ENCODE results near the gene COL27A1.

The COL27A1 gene

DNA sequence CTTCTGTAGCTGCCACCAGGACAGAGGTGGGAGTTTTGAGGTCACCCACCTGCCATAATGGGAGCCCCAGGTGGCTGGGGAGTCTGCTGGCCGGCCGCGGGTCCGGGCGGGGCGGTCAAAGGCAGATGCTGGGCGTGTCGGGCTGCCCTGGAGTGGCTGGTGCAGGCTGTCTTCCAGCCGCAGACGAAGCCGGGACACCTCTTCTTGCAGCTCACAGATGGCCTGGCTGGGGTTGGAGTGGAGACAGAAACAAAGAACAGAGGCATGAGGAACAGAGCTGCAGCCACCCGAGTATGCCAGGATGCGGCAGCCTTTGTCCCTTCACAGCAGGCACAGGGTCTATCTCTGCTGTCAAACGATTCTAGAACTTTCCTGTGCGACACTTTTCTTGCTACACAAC, 192.3 kb downstream of the COL27A1 start:
- no peak for DNase-seq

DNA sequence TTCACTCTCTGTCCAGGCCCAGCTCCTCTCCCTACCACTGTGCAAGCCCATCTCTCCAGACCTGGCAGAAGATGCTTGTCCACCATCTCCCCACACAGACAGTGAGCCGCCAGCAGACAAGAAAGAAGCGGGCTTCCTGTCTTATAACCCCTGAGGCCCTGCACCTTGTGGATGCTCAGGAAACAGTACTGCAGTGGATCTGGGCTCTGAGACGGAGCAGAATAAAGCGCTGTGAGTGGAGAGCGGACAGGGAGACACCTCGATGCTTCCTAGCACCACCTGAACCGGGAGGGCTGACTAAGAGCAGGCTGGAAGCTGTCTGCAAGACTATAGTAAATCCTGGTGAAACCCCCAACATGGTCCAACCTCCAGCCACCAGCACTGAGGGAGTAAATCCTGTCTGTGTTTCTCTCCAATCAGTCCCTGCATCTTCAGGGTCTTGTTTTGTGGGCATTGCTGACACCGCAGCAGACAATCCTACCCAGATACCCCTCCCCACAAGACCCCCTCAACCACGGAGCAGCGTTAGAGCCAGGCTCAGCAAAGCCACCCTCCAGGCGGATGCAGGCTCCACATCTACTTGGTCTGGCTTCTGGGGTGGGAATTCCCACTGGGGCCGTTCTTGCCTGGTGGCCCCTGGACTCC, 193.0 kb downstream of the COL27A1 start:
- no peak for DNase-seq

DNA sequence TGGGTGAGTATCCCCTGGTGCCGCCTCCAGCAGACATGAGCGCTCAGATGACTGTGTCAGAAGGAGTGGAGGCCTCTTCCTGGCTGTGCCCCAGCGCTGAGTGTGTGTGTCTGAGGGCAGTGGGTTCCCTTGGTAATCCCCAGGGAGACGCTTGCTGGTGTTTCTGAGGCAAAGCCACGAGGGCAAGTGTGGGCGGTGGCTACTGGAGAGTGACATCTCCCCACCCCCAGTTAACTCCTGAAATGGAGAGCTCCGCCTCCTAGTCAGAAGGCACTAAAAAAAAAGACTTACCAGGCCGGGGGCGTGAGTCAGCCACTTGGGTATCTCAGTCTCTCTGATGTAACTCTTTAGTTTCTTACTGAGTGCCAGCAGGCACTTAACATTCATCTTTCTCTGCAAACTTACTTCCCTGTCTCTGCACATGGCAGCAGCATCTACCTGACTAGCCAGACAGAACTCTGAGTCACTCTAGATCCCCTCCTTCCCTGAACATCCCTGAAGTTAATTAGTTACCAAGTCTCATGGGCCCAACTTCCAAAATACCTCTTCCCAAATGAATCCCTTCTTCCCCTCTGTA, 193.7 kb downstream of the COL27A1 start:
- no peak for DNase-seq

DNA sequence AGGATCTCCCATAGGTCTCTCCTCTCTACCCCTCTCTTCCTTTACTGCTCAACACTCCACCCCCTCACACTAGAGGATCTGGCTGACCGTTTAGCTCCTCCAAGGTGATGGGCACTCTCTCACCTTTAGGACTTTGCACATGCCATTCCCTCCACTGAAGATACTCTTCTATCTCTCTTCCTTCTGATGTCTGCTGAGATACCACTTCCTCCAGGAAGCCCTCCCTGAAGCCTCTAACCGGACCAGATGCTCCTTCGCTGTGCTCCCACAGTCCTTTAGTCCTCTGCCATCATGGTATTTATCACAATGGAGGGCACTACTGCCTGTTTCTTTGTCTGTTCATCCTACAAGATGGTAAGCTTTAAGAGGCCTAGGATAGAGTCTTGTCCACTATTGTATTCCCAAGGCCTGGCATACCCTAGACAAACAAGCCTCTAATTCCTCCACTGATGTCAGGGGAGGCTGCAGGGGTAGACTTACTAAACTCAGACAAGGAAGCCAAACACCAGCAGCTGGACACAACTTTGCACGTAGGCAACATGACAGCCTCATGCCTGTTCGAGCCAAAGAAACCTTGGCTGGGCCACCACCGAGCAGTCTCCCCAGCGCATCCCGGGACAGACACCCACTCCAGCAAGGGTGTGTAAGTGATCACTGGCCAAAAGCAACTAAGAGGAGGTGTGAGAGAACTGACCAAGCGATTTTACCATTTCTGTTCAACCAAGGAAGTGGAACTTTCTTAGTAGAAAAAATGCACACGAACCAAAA, 194.6 kb downstream of the COL27A1 start:
- DNase-seq: no peak

DNA sequence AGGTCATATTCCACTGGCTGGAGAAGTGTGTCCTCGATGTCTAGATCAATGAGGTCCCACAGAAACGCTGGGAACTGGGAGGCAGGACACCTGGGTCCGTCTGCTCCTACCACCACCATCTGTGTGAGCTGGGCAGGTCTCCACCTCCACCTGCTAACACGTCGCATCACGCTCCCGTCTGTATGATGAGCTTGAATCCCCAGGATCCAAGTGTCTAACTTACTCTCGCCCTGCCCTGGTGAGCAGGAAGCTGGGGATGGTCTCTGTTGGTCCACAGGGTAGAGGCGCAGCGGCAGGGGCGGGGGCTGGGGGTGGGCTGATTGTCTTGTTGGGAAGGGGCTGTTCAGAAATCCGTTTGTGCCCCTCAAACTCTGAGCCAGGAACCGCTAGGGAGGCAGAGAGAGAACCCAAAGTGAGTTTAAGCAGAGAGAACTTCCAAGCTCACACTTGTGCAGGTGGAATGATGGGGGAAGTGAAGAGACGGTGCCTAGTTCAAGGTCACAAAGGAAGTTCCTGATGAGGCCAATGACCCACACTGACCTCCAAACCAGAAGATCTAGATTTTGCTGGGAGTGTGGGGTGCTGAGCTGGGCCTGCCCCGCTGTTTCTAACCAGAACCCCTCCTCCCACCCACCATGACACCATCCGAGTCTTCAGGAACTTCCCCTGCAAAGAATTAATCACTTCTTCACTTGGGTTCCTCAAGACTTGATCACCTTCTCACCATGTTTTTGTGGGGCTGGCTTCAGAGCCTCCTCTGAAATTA, 195.5 kb downstream of the COL27A1 start:
- DNase-seq: no peak

DNA sequence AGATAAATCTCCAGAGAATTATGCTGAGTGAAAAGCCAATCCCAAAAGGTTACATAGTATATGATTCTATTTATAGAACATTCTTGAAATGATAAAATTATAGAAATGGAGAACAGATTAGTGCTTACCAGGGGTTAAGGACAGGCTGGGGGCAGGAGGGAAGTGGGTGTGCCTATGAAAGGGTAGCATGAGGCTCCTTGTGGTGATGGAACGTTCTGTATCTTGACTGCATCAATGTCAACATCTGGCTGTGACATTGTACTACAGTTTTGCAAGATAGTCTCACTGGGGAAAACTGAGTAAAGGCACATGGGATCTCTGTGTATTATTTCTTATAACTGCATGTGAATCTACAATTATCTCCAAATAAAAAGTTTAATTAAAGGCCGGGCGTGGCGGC, 196.6 kb downstream of the COL27A1 start:
- no peak for DNase-seq

DNA sequence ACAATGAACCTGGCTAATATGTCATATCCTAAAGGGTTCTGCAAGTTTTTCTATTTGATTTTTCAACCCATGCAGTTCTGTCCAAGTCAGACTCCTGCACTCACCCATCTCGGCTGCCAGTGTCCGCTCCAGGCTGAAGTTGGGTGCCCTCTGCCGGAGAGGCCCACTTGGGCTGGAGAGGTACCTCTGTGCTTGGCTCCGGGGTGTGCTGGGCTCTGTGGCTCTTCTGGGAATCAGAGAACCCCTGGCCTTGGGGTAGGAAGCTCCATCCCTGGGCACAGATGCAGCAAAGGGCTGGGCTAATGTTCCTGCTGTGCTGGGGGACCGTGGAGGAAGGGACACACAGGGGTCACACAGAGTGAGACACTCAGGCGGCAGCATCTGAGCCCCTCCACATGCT, 200.5 kb downstream of the COL27A1 start:
- DNase-seq: no peak

DNA sequence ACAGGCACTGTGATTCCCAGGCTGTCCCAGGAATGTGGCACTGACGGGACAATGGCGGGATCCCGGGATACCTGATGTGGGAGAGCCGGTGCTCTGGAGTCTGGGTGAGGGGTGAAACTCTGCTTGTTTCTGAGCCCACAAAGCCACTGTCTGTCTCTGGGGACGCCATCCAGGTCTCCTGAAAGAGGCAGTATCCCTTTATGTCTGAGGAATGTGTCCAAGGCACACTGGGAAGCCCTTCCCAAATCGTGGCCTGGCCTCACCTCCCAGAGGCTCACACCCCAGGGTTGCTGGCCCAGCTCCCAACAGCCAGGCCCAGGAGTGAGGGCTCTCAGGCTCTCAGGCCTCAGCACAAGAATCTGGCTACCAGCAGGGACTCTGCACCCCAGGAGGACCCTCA, 201.5 kb downstream of the COL27A1 start:
- no peak for DNase-seq

DNA sequence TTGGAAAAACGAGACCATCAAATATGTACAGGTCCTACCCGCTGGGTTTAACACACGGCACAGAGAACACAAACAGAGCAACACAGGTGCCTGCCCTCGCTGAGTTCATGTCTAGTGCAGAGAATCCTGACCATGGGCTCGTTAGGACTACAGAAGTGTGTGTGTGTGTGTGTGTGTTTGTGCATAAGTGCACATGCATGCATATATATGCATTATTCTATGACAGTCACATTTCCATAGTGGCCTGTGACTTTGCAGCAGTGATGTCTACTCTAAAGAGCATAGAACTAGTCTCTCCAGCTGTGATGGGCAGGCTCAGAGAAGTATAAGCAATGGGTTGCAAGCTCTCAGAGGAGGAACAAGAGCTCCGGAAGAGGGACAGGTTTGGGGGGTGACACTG, 202.0 kb downstream of the COL27A1 start:
- DNase-seq: no peak

DNA sequence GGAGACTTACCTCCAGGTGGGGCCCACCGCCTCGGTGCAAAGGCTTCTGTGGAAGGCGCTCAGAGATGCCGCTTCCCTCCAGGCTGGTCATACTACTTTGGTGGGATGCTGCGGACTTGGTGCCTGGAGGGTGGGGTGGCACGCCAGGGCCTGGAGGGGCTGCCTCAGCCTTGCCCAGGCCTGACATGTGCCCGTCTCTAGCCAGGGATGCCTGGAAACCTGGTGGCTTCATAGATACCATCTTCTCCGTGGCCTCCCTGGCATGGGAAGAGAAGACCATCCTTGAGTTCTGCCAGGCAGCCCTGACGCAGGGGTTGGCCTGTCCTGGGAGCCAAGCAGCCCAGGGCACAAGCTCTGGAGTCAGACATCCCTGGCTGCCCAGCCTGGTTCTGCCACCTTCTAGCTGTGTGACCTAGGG, 202.6 kb downstream of the COL27A1 start:
- DNase-seq: no peak

DNA sequence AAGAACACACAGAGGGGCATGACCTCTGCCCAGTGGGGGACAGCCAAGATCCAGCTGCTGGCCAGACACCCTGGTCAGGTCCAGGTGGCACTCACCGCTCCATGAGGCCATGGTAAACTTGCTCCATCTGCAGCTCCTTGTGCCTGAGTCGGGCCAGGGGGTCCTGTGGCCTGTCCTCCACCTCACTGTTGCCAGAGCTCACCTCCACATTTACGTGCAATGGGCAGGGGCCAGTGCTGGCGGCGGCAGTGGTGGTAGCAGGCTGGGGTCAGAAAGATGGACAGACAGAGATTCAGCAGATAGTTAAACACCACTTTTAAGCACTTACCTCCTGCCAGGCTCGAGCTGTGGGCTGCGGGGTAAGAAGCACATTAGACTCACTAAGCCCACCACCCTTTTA, 204.5 kb downstream of the COL27A1 start:
- no peak for DNase-seq

DNA sequence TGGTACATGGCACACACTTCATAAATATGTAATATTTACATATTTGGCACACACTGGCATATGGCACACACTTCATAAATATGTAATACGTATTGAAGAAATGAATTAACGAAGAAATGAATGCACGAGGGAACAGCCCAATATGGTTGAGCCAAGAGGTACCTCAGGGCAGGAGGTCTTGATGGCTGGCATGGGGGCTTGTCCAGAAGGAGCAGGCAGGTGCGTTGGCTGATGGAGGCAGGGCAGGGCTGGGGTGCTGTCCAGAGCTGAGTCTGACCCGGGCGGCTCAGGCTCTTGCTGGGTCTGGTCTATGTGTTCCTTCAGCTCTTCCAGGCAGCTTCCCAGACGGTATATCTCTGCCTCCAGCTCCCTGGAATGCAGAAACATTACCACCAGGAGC, 206.2 kb downstream of the COL27A1 start:
- no peak for DNase-seq
